GM10266 (cell line): ENCODE data around the gene SCN4B.

Experiments used
- DNase-seq: peaks from one replicate; pipeline ENCODE4 v3.0.0; 2012; ENCODE audit errors: extremely low spot score
- TF ChIP-seq, protein P1 (sequence below): IDR thresholded peaks from 2 replicates; pipeline ENCODE4 v1.5.1; 2012; ENCODE audit warnings: mild to moderate bottlenecking, low read depth; ENCODE audit not compliant: control insufficient read depth, insufficient read depth; ENCODE audit errors: missing control alignments

The SCN4B gene

GRCh38 chr11:118176778-118177134 lies 24.1 kb upstream of the SCN4B start:
- TF ChIP-seq, protein P1, sequence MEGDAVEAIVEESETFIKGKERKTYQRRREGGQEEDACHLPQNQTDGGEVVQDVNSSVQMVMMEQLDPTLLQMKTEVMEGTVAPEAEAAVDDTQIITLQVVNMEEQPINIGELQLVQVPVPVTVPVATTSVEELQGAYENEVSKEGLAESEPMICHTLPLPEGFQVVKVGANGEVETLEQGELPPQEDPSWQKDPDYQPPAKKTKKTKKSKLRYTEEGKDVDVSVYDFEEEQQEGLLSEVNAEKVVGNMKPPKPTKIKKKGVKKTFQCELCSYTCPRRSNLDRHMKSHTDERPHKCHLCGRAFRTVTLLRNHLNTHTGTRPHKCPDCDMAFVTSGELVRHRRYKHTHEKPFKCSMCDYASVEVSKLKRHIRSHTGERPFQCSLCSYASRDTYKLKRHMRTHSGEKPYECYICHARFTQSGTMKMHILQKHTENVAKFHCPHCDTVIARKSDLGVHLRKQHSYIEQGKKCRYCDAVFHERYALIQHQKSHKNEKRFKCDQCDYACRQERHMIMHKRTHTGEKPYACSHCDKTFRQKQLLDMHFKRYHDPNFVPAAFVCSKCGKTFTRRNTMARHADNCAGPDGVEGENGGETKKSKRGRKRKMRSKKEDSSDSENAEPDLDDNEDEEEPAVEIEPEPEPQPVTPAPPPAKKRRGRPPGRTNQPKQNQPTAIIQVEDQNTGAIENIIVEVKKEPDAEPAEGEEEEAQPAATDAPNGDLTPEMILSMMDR, result no peak
- no peak for DNase-seq

- DNase-seq, result no peak
- TF ChIP-seq, protein P1, result no peak
Observed at GRCh38 chr11:118175993-118176777, 23.6 kb upstream of the SCN4B start, which contains the start of gene SCN2B. Gene SCN2B (minus strand): TSS chr11:118176639. CDS start chr11:118176431, 208 bp downstream.

- DNase-seq, result no peak
- TF ChIP-seq, protein P1, result no peak
Observed at GRCh38 chr11:118175031-118175992, 22.7 kb upstream of the SCN4B start.

GRCh38 chr11:118174006-118174567 lies 21.5 kb upstream of the SCN4B start:
- DNase-seq, result no peak
- TF ChIP-seq, protein P1, result no peak

- DNase-seq, result no peak
- TF ChIP-seq, protein P1, result no peak
Observed at GRCh38 chr11:118172356-118172755, 19.7 kb upstream of the SCN4B start.

- DNase-seq, result peak; percentile 78
- TF ChIP-seq, protein P1, result peak; percentile 93
Observed at GRCh38 chr11:118171269-118172062, 18.8 kb upstream of the SCN4B start.
